Esophagus muscularis mucosa (tissue), 4 donors: Measurements from ENCODE around the gene TOX2. TPM values are rescaled to one million over a fixed set of nuclear protein-coding genes. Genes with fewer than 3 reads are reported as not detected.

Experiments
- DNase-seq: peaks from one replicate; pipeline ENCODE4 v3.0.0-alpha.2; 2017; ENCODE audit errors: extremely low spot score
- H3K27ac ChIP-seq, 4 donors: fragments of 200-600 bp; sonication (generic); replicated peaks in 1 of 4; 1 replicate in 3 of 4; 2 replicates in 1 of 4; pipeline ENCODE4 v1.5.1; 2016 to 2019; ENCODE audit warnings: mild to moderate bottlenecking in 1 of 4
- H3K27me3 ChIP-seq, 4 donors: fragments of 200-600 bp; sonication (generic); one replicate each; pipeline versions ENCODE4 v1.5.1 to v1.6.0; 2016 to 2019
- H3K36me3 ChIP-seq, 4 donors: fragments of 200-600 bp; sonication (generic); one replicate each; pipeline ENCODE4 v1.5.1; 2016 to 2019
- H3K4me1 ChIP-seq, 4 donors: fragments of 200-600 bp; sonication (generic); one replicate each; pipeline ENCODE4 v1.5.1; 2016 to 2019
- H3K4me3 ChIP-seq, 4 donors: fragments of 200-600 bp; sonication (generic); 1 replicate in 2 of 4; 2 replicates in 2 of 4; pipeline ENCODE4 v1.5.1; 2016 to 2019; ENCODE audit warnings: mild to moderate bottlenecking in 4 of 4, moderate library complexity in 1 of 4
- H3K9me3 ChIP-seq, 4 donors: fragments of 200-600 bp; sonication (generic); 1 replicate in 3 of 4; 2 replicates in 1 of 4; pipeline ENCODE4 v1.5.1; 2016 to 2019
- EP300 ChIP-seq: sonication (generic); formaldehyde crosslinking; IDR thresholded peaks from one replicate; pipeline ENCODE4 v1.6.1; 2017; ENCODE audit warnings: antibody characterized with exemption
- POLR2A ChIP-seq: fragments of 450-650 bp; IDR thresholded peaks from one replicate; pipeline ENCODE4 v1.6.1; 2017; ENCODE audit warnings: antibody characterized with exemption, moderate library complexity, mild to moderate bottlenecking, low read depth
- POLR2AphosphoS5 ChIP-seq, 2 donors: sonication (generic); formaldehyde crosslinking; IDR thresholded peaks; one replicate each; pipeline ENCODE4 v1.6.1; 2017; ENCODE audit warnings: antibody characterized with exemption in 2 of 2
- WGBS: methylation state at CpG from one replicate; pipeline ENCODE4 v1.1.5; 2018; 5-methylcytosine and 5-hydroxymethylcytosine counted together
- intact Hi-C: fragments of 100-400 bp; cut with DNase I; formaldehyde crosslinking; loops from one replicate; pipeline ENCODE4 v1.15.1; 2023
- total RNA-seq, 4 donors: library from RNA; depleted of rRNA; stranded (reverse); fragments of >200 nt; gene quantifications; one replicate each; pipeline versions ENCODE4 v1.1.0 to v1.2.1, GENCODE V29; 2016
- TF ChIP-seq, protein P1 (sequence below), 3 experiments: fragments of 200-600 bp in 2 of 3; fragments of 450-650 bp in 1 of 3; sonication (generic) in 2 of 3; IDR thresholded peaks; one replicate each; pipeline ENCODE4 v1.5.1; 2017 to 2019; ENCODE audit warnings: antibody characterized with exemption in 3 of 3, mild to moderate bottlenecking in 2 of 3, moderate library complexity in 1 of 3

TOX2 gene
- total RNA-seq, 4 donors from 2014 or later: 19.4 to 39.5 (median 32.8) TPM

DNA sequence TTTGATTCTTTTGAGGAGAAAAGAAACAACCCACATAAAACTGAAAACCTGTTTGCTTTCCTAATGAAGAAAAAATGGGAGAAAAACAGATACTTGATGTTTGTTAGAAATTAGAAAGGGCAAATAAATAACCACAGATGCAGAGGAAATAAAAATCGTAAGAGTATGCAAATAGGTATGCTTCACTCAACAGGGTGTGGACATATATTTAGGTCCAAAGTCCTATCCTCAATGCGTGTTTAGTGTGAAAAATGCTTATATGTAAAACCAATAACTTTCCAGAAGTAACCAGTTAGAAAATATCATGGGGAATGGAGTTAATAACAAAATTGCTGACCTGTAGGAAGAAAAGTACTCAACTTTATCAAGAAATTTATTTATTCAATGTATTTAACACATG is 135.7 kb downstream of the TOX2 start:
- TF ChIP-seq EP300 (no peak), POLR2AphosphoS5 (IDR thresholded peaks at IDR 0.05) (no peak), POLR2A (no peak)
- TF ChIP-seq, protein P1, sequence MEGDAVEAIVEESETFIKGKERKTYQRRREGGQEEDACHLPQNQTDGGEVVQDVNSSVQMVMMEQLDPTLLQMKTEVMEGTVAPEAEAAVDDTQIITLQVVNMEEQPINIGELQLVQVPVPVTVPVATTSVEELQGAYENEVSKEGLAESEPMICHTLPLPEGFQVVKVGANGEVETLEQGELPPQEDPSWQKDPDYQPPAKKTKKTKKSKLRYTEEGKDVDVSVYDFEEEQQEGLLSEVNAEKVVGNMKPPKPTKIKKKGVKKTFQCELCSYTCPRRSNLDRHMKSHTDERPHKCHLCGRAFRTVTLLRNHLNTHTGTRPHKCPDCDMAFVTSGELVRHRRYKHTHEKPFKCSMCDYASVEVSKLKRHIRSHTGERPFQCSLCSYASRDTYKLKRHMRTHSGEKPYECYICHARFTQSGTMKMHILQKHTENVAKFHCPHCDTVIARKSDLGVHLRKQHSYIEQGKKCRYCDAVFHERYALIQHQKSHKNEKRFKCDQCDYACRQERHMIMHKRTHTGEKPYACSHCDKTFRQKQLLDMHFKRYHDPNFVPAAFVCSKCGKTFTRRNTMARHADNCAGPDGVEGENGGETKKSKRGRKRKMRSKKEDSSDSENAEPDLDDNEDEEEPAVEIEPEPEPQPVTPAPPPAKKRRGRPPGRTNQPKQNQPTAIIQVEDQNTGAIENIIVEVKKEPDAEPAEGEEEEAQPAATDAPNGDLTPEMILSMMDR (IDR thresholded peaks at IDR 0.05): no peak
- no peaks in the 10 kb centered on the region for H3K4me1 ChIP-seq
- 90% methylated on average over 2 of the region's 2 CpGs for WGBS
- H3K9me3 ChIP-seq: no peaks in the 10 kb centered on the region
- intact Hi-C loops: no loop called here
- no peaks in the 10 kb centered on the region for H3K27me3 ChIP-seq
- no peak for DNase-seq
- peaks cover 0 to 33% (median 14%) of the 10 kb centered on the region in 4 donors for H3K36me3 ChIP-seq
- no peak overlapping the region for H3K4me3 ChIP-seq
- H3K27ac ChIP-seq: no peak overlapping the region

DNA sequence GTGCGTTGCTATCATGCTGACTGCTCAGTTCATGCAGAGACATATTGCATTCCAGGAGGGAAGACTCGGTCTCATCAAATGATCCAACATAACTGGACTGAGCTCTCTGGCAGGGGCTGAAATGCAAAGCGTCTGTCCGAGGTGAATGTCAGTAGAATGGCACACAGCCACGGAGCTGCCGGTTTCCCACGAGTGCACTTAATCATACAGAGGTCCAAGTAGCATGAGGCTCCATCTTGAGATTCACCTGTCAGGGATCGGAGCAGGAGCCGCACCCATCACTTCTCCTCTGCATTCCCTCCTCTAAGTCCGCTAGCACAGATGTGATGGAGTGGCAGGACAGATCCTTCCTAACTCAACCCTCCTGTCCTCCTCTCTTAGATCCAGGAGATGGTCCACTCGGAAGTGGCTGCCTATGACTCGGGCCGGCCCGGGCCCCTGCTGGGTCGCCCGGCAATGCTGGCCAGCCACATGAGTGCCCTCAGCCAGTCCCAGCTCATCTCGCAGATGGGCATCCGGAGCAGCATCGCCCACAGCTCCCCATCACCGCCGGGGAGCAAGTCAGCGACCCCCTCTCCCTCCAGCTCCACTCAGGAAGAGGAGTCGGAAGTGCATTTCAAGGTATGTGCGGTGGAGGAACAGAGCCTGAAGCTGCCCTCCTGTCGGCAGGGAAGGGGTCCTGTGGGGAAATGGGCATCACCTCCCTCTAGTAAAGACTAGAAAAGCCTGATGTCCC is 136.4 kb downstream of the TOX2 start:
- intact Hi-C loops: no loop called here
- WGBS: 84% methylated on average over 10 of the region's 25 CpGs

GRCh38 chr20:44051661-44052000 is 137.0 kb downstream of the TOX2 start:
- H3K4me1 ChIP-seq: no peaks in the 10 kb centered on the region
- H3K27ac ChIP-seq: no peak overlapping the region
- peak; percentile 81 for DNase-seq
- no peak overlapping the region for H3K4me3 ChIP-seq
- H3K9me3 ChIP-seq: no peaks in the 10 kb centered on the region
- intact Hi-C loops: no loop called here
- over 99% methylated on average over 9 of the region's 9 CpGs for WGBS
- no peak for TF ChIP-seq POLR2AphosphoS5 (IDR thresholded peaks at IDR 0.05)
- TF ChIP-seq, protein P1 (IDR thresholded peaks at IDR 0.05): no peak
- TF ChIP-seq EP300: no peak
- TF ChIP-seq POLR2A: no peak
- peaks cover 0 to 41% (median 15%) of the 10 kb centered on the region in 4 donors for H3K36me3 ChIP-seq
- H3K27me3 ChIP-seq: no peaks in the 10 kb centered on the region

More for the DNA sequence above, 136.4 kb downstream of the TOX2 start:
- Histone ChIP-seq H3K36me3 (peaks cover 0 to 39% (median 15%) of the 10 kb centered on the region in 4 donors), H3K27me3 (no peaks in the 10 kb centered on the region), H3K4me3 (no peak overlapping the region), H3K27ac (no peak overlapping the region), H3K9me3 (no peaks in the 10 kb centered on the region), H3K4me1 (no peaks in the 10 kb centered on the region)
- peak; percentile 77 for DNase-seq
- TF ChIP-seq EP300 (no peak), POLR2A (no peak), POLR2AphosphoS5 (IDR thresholded peaks at IDR 0.05) (no peak)
- TF ChIP-seq, protein P1 (IDR thresholded peaks at IDR 0.05): no peak

GRCh38 chr20:44052166-44052565 is 137.5 kb downstream of the TOX2 start:
- WGBS: 66% methylated on average over 10 of the region's 10 CpGs

More at GRCh38 chr20:44052166-44052565, 137.5 kb downstream of the TOX2 start:
- intact Hi-C loops: no loop called here
- no peak for DNase-seq
- H3K27me3 ChIP-seq: no peaks in the 10 kb centered on the region
- no peak for TF ChIP-seq POLR2A
- no peak for TF ChIP-seq EP300
- no peak for TF ChIP-seq POLR2AphosphoS5 (IDR thresholded peaks at IDR 0.05)
- TF ChIP-seq, protein P1 (IDR thresholded peaks at IDR 0.05): no peak
- H3K36me3 ChIP-seq: peaks cover 0 to 44% (median 15%) of the 10 kb centered on the region in 4 donors
- H3K4me3 ChIP-seq: no peak overlapping the region
- H3K9me3 ChIP-seq: peaks cover 0 to 4% (median 0%) of the 10 kb centered on the region in 4 donors
- H3K27ac ChIP-seq: no peak overlapping the region
- no peaks in the 10 kb centered on the region for H3K4me1 ChIP-seq
